ENCODE measurements around the gene FYB1. TPM values are rescaled to one million over a fixed set of nuclear protein-coding genes. Genes with fewer than 3 reads are reported as not detected.

Gene FYB1
- total RNA-seq, 3 donors from 2014 or later (not counting 1 experiment from before 2014, with no cell fraction given), result 277 to 340 (median 295) TPM

GRCh38 chr5:39158127-39158593 lies 61.2 kb downstream of the FYB1 start:
- Mint-ChIP-seq H3K27ac (peak overlapping the region; percentile 50 to 84), H3K4me3 (peak overlapping the region; percentile 1), H3K4me1 (peaks cover 68 to 70% of the 10 kb centered on the region in 2 donors), H3K36me3 (peaks cover 1% of the 10 kb centered on the region), H3K9me3 (no peaks in the 10 kb centered on the region), H3K27me3 (ENCODE audit: low read depth in 2 of 2) (no peaks in the 10 kb centered on the region)
- TF ChIP-seq CTCF (IDR thresholded peaks at IDR 0.05), result no peak
- 82% methylated on average over 4 of the region's 4 CpGs for WGBS (ENCODE audit: insufficient coverage)
- no peak for ATAC-seq
- H3K4me3 ChIP-seq (ENCODE audit: low read length), result no peak overlapping the region
- H3K4me1 ChIP-seq (ENCODE audit: control insufficient read depth, insufficient read depth, low read length), result peaks cover 14% of the 10 kb centered on the region
- no peaks in the 10 kb centered on the region for H3K27me3 ChIP-seq (ENCODE audit: control insufficient read depth, insufficient read depth, low read length)
- H3K9me3 ChIP-seq (ENCODE audit: control insufficient read depth, insufficient read depth, low read length), result no peaks in the 10 kb centered on the region
- H3K36me3 ChIP-seq (ENCODE audit: control insufficient read depth, insufficient read depth, low read length), result peaks cover 6% of the 10 kb centered on the region
- no peak for DNase-seq
- H3K27ac ChIP-seq (ENCODE audit: low read length), result no peak overlapping the region
- intact Hi-C loops (cut with micrococcal nuclease), result no loop called here

- H3K36me3 Mint-ChIP-seq, result peaks cover 6% of the 10 kb centered on the region
Measured at GRCh38 chr5:39157701-39158100, 61.7 kb downstream of the FYB1 start.

GRCh38 chr5:39156082-39156481 lies 63.3 kb downstream of the FYB1 start:
- Histone ChIP-seq H3K27ac (ENCODE audit: low read length) (no peak overlapping the region), H3K27me3 (ENCODE audit: control insufficient read depth, insufficient read depth, low read length) (no peaks in the 10 kb centered on the region), H3K36me3 (ENCODE audit: control insufficient read depth, insufficient read depth, low read length) (peaks cover 27% of the 10 kb centered on the region), H3K9me3 (ENCODE audit: control insufficient read depth, insufficient read depth, low read length) (no peaks in the 10 kb centered on the region), H3K4me1 (ENCODE audit: control insufficient read depth, insufficient read depth, low read length) (peaks cover 14% of the 10 kb centered on the region), H3K4me3 (ENCODE audit: low read length) (no peak overlapping the region)
- no peak for ATAC-seq
- Mint-ChIP-seq H3K27me3 (ENCODE audit: low read depth in 2 of 2) (no peaks in the 10 kb centered on the region), H3K9me3 (no peaks in the 10 kb centered on the region), H3K4me1 (peaks cover 65 to 74% of the 10 kb centered on the region in 2 donors), H3K27ac (peak overlapping the region; percentile 74 to 75), H3K4me3 (no peak overlapping the region), H3K36me3 (peaks cover 9% of the 10 kb centered on the region)
- TF ChIP-seq CTCF (IDR thresholded peaks at IDR 0.05), result no peak
- 40% methylated on average over 4 of the region's 4 CpGs for WGBS (ENCODE audit: insufficient coverage)
- intact Hi-C loops (cut with micrococcal nuclease), result no loop called here
- peak in 1 of 2 donors; percentile 27 for DNase-seq

More at GRCh38 chr5:39157701-39158100, 61.7 kb downstream of the FYB1 start:
- Histone ChIP-seq H3K9me3 (ENCODE audit: control insufficient read depth, insufficient read depth, low read length) (no peaks in the 10 kb centered on the region), H3K36me3 (ENCODE audit: control insufficient read depth, insufficient read depth, low read length) (peaks cover 11% of the 10 kb centered on the region), H3K4me1 (ENCODE audit: control insufficient read depth, insufficient read depth, low read length) (peaks cover 14% of the 10 kb centered on the region), H3K27ac (ENCODE audit: low read length) (no peak overlapping the region), H3K4me3 (ENCODE audit: low read length) (no peak overlapping the region), H3K27me3 (ENCODE audit: control insufficient read depth, insufficient read depth, low read length) (no peaks in the 10 kb centered on the region)
- H3K4me3 Mint-ChIP-seq, result peak overlapping the region; percentile 1
- peak overlapping the region; percentile 50 to 84 for H3K27ac Mint-ChIP-seq
- H3K4me1 Mint-ChIP-seq, result peaks cover 70 to 73% of the 10 kb centered on the region in 2 donors
- intact Hi-C loops (cut with micrococcal nuclease), result no loop called here
- DNase-seq (no peak), ATAC-seq (no peak)
- no peaks in the 10 kb centered on the region for H3K27me3 Mint-ChIP-seq (ENCODE audit: low read depth in 2 of 2)
- TF ChIP-seq CTCF (IDR thresholded peaks at IDR 0.05), result no peak
- no peaks in the 10 kb centered on the region for H3K9me3 Mint-ChIP-seq

- H3K4me3 ChIP-seq (ENCODE audit: low read length), result no peak overlapping the region
- H3K36me3 ChIP-seq (ENCODE audit: control insufficient read depth, insufficient read depth, low read length), result peaks cover 42% of the 10 kb centered on the region
- WGBS (ENCODE audit: insufficient coverage), result no CpG with 5 or more reads among the region's 2 CpGs
- Mint-ChIP-seq H3K4me1 (peaks cover 45 to 54% of the 10 kb centered on the region in 2 donors), H3K27me3 (ENCODE audit: low read depth in 2 of 2) (no peaks in the 10 kb centered on the region), H3K27ac (peak overlapping the region; percentile 65 to 82), H3K9me3 (no peaks in the 10 kb centered on the region), H3K4me3 (no peak overlapping the region), H3K36me3 (peaks cover 9% of the 10 kb centered on the region)
- no peaks in the 10 kb centered on the region for H3K9me3 ChIP-seq (ENCODE audit: control insufficient read depth, insufficient read depth, low read length)
- no peak for TF ChIP-seq CTCF (IDR thresholded peaks at IDR 0.05)
- DNase-seq (no peak), ATAC-seq (no peak)
- intact Hi-C loops (cut with micrococcal nuclease), result no loop called here
- peaks cover 10% of the 10 kb centered on the region for H3K4me1 ChIP-seq (ENCODE audit: control insufficient read depth, insufficient read depth, low read length)
- H3K27me3 ChIP-seq (ENCODE audit: control insufficient read depth, insufficient read depth, low read length), result no peaks in the 10 kb centered on the region
- H3K27ac ChIP-seq (ENCODE audit: low read length), result peak overlapping the region; percentile 11
Measured at GRCh38 chr5:39151745-39152144, 67.6 kb downstream of the FYB1 start.

All from natural killer cell (primary cell).